Urinary bladder (tissue), 4 donors: ENCODE data around the gene PRR7. TPM values are rescaled to one million over a fixed set of nuclear protein-coding genes. Genes with fewer than 3 reads are reported as not detected.
A peak's percentile ranks its signal among the peaks of the same experiment; 100 is the strongest.

Experiments used
- DNase-seq: peaks from one replicate; pipeline ENCODE4 v3.0.0-alpha.2; 2015; ENCODE audit errors: extremely low spot score
- H3K27ac ChIP-seq: one replicate; pipeline ENCODE4 v1.5.1; 2013; ENCODE audit warnings: low read depth, mild to moderate bottlenecking, moderate library complexity
- H3K36me3 ChIP-seq: one replicate; pipeline ENCODE4 v1.6.1; 2013; ENCODE audit warnings: mild to moderate bottlenecking, moderate library complexity; ENCODE audit not compliant: insufficient read depth
- H3K4me1 ChIP-seq: one replicate; pipeline ENCODE4 v1.6.1; 2013; ENCODE audit warnings: mild to moderate bottlenecking, moderate library complexity; ENCODE audit not compliant: insufficient read depth
- H3K4me3 ChIP-seq: one replicate; pipeline ENCODE4 v1.5.1; 2013; ENCODE audit warnings: low read depth, low read length
- WGBS: extraction: QIAGEN DNeasy Blood & Tissue Kit; methylation state at CpG from one replicate; pipeline ENCODE4 v1.1.7; 2013; 5-methylcytosine and 5-hydroxymethylcytosine counted together
- polyA plus RNA-seq: library from polyadenylated mRNA; stranded (reverse); fragments of 200-250 nt; gene quantifications from one replicate; pipeline ENCODE4 v1.2.3, GENCODE V29; 2013
- total RNA-seq: library from RNA; depleted of rRNA; stranded (reverse); fragments of >200 nt; gene quantifications from one replicate; pipeline ENCODE4 v1.2.3, GENCODE V29; 2014
- donor health status: healthy with polysubstance abuse.
- donor health status: healthy.

Gene PRR7
- total and polyA plus RNA-seq, 2 donors, result 0.58 to 2.4 TPM

- Histone ChIP-seq H3K36me3 (peaks cover 3% of the 10 kb centered on the region), H3K4me1 (no peaks in the 10 kb centered on the region), H3K4me3 (no peak overlapping the region), H3K27ac (no peak overlapping the region)
- 71% methylated on average over 4 of the region's 4 CpGs for WGBS
- DNase-seq, result no peak
Measured at GRCh38 chr5:177437623-177438022, 9.0 kb upstream of the PRR7 start.

GRCh38 chr5:177438468-177438867, 8.1 kb upstream of the PRR7 start:
- Histone ChIP-seq H3K4me1 (no peaks in the 10 kb centered on the region), H3K36me3 (no peaks in the 10 kb centered on the region), H3K27ac (no peak overlapping the region), H3K4me3 (no peak overlapping the region)
- no peak for DNase-seq
- WGBS, result 92% methylated on average over 10 of the region's 10 CpGs

GRCh38 chr5:177439518-177440053, 7.0 kb upstream of the PRR7 start:
- 95% methylated on average over 4 of the region's 4 CpGs for WGBS

GRCh38 chr5:177440211-177440989, 6.2 kb upstream of the PRR7 start:
- no peak for DNase-seq
- Histone ChIP-seq H3K4me1 (no peaks in the 10 kb centered on the region), H3K36me3 (no peaks in the 10 kb centered on the region), H3K27ac (no peak overlapping the region), H3K4me3 (no peak overlapping the region)
- WGBS, result 90% methylated on average over 24 of the region's 24 CpGs

More at GRCh38 chr5:177439518-177440053, 7.0 kb upstream of the PRR7 start:
- no peak overlapping the region for H3K27ac ChIP-seq
- no peak overlapping the region for H3K4me3 ChIP-seq
- DNase-seq, result no peak
- no peaks in the 10 kb centered on the region for H3K4me1 ChIP-seq
- no peaks in the 10 kb centered on the region for H3K36me3 ChIP-seq

- WGBS, result 90% methylated on average over 26 of the region's 26 CpGs
- H3K27ac ChIP-seq, result no peak overlapping the region
- no peak for DNase-seq
- no peak overlapping the region for H3K4me3 ChIP-seq
- H3K4me1 ChIP-seq, result no peaks in the 10 kb centered on the region
- no peaks in the 10 kb centered on the region for H3K36me3 ChIP-seq
Measured at GRCh38 chr5:177440990-177441780, 5.4 kb upstream of the PRR7 start.

- WGBS, result 87% methylated on average over 20 of the region's 20 CpGs
- H3K36me3 ChIP-seq, result no peaks in the 10 kb centered on the region
- H3K4me3 ChIP-seq, result no peak overlapping the region
- H3K4me1 ChIP-seq, result no peaks in the 10 kb centered on the region
- H3K27ac ChIP-seq, result no peak overlapping the region
- DNase-seq, result no peak
Measured at GRCh38 chr5:177442066-177442826, 4.4 kb upstream of the PRR7 start.

GRCh38 chr5:177443144-177443983, 3.2 kb upstream of the PRR7 start:
- Histone ChIP-seq H3K36me3 (no peaks in the 10 kb centered on the region), H3K27ac (no peak overlapping the region), H3K4me3 (no peak overlapping the region), H3K4me1 (no peaks in the 10 kb centered on the region)
- 82% methylated on average over 15 of the region's 15 CpGs for WGBS
- no peak for DNase-seq

GRCh38 chr5:177444106-177445051, 2.2 kb upstream of the PRR7 start:
- 65% methylated on average over 7 of the region's 7 CpGs for WGBS
- Histone ChIP-seq H3K27ac (no peak overlapping the region), H3K36me3 (no peaks in the 10 kb centered on the region), H3K4me3 (no peak overlapping the region), H3K4me1 (no peaks in the 10 kb centered on the region)
- no peak for DNase-seq

GRCh38 chr5:177445052-177445916, 1.3 kb upstream of the PRR7 start:
- 53% methylated on average over 10 of the region's 10 CpGs for WGBS
- H3K27ac ChIP-seq, result no peak overlapping the region
- no peaks in the 10 kb centered on the region for H3K4me1 ChIP-seq
- no peaks in the 10 kb centered on the region for H3K36me3 ChIP-seq
- no peak for DNase-seq
- H3K4me3 ChIP-seq, result no peak overlapping the region

- Histone ChIP-seq H3K27ac (no peak overlapping the region), H3K36me3 (no peaks in the 10 kb centered on the region), H3K4me3 (no peak overlapping the region), H3K4me1 (no peaks in the 10 kb centered on the region)
- WGBS, result 2% methylated on average over 8 of the region's 8 CpGs
- no peak for DNase-seq
Measured at GRCh38 chr5:177445917-177446199, 756 bp upstream of the PRR7 start.

GRCh38 chr5:177447066-177447610, 524 bp downstream of the PRR7 start:
- Histone ChIP-seq H3K4me1 (no peaks in the 10 kb centered on the region), H3K4me3 (peak overlapping the region; percentile 54), H3K27ac (no peak overlapping the region), H3K36me3 (no peaks in the 10 kb centered on the region)
- WGBS, result under 1% methylated on average over 48 of the region's 52 CpGs
- no peak for DNase-seq
